Liver (tissue), 3 donors: ENCODE results near the gene VEGFA.

Experiments used
- EGR1 ChIP-seq, 2 donors: IDR thresholded peaks; 2 replicates each; pipeline ENCODE4 v1.6.1; 2016 to 2018; ENCODE audit warnings: antibody characterized with exemption in 2 of 2, low read depth in 2 of 2
- FOXA1 ChIP-seq: IDR thresholded peaks from 2 replicates; pipeline ENCODE4 v1.6.1; 2016; ENCODE audit warnings: antibody characterized with exemption
- HNF4G ChIP-seq: IDR thresholded peaks from 2 replicates; pipeline ENCODE4 v1.6.1; 2016; ENCODE audit warnings: antibody characterized with exemption
- JUND ChIP-seq, 2 donors: IDR thresholded peaks; 2 replicates each; pipeline ENCODE4 v1.6.1; 2016; ENCODE audit warnings: antibody characterized with exemption in 2 of 2
- RAD21 ChIP-seq, 2 donors: IDR thresholded peaks; 2 replicates each; pipeline ENCODE4 v1.6.1; 2016; ENCODE audit warnings: antibody characterized with exemption in 2 of 2, mild to moderate bottlenecking in 2 of 2
- RXRA ChIP-seq, 2 donors: IDR thresholded peaks; 2 replicates each; pipeline ENCODE4 v1.6.1; 2017 to 2018; ENCODE audit warnings: antibody characterized with exemption in 2 of 2, mild to moderate bottlenecking in 1 of 2
- SP1 ChIP-seq: IDR thresholded peaks from 2 replicates; pipeline ENCODE4 v1.6.1; 2018; ENCODE audit warnings: antibody characterized with exemption, mild to moderate bottlenecking
- TAF1 ChIP-seq: conservative IDR thresholded peaks from 2 replicates; pipeline ENCODE4 v1.6.1; 2016; ENCODE audit warnings: antibody characterized with exemption, mild to moderate bottlenecking
- YY1 ChIP-seq: IDR thresholded peaks from 2 replicates; pipeline ENCODE4 v1.6.1; 2016; ENCODE audit warnings: antibody characterized with exemption, mild to moderate bottlenecking
- TF ChIP-seq, protein P1 (sequence below): fragments of 150-350 bp; IDR thresholded peaks from 2 replicates; pipeline ENCODE4 v1.5.1; 2017; ENCODE audit warnings: improper control_type of control experiment, low read depth, low read length; ENCODE audit not compliant: missing input control
- TF ChIP-seq, protein P2 (sequence below): IDR thresholded peaks from 2 replicates; pipeline ENCODE4 v1.6.1; 2016; ENCODE audit warnings: antibody characterized with exemption, mild to moderate bottlenecking
- TF ChIP-seq, protein P3 (sequence below): IDR thresholded peaks from 2 replicates; pipeline ENCODE4 v1.6.1; 2016; ENCODE audit warnings: antibody characterized with exemption
- TF ChIP-seq, protein P4 (sequence below): IDR thresholded peaks from 2 replicates; pipeline ENCODE4 v1.6.1; 2016; ENCODE audit warnings: antibody characterized with exemption
- donor health status: healthy.
- donor health status: healthy.

DNA sequence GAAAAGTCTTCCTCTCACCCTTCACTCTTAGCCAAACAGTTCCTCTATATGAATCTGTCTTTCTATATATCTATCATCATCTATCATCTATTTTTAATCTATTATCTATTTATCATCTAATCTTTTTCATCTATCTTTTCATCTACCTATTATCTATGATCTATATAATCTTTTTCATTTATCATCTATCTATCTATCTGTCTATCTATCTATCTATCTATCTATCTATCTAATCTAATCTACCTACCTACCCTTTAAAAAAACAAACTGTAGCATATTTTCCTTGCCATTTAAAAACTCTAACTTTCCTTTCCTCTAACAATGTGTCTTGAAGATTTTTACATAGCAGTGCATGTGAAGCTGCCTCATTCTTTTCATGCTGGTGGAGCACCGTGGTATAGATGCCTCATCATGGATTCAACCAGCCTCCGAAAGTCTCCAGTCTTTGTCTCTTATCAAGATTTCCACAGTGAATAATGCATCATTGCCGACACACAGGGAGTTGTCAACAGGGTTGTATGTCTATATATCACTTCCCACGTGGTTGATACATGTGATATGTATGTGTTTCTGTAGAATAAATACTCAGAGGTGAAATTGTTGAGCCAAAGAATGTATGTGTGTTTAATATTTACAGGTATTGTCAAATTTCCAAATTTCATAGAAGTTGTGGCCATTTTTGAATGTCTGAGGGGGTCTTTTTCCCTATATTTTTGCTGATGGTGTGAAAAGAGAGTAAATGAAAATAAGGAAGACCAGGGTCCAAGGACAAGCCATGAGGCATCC, 51.3 kb downstream of the VEGFA start:
- TF ChIP-seq, protein P1, sequence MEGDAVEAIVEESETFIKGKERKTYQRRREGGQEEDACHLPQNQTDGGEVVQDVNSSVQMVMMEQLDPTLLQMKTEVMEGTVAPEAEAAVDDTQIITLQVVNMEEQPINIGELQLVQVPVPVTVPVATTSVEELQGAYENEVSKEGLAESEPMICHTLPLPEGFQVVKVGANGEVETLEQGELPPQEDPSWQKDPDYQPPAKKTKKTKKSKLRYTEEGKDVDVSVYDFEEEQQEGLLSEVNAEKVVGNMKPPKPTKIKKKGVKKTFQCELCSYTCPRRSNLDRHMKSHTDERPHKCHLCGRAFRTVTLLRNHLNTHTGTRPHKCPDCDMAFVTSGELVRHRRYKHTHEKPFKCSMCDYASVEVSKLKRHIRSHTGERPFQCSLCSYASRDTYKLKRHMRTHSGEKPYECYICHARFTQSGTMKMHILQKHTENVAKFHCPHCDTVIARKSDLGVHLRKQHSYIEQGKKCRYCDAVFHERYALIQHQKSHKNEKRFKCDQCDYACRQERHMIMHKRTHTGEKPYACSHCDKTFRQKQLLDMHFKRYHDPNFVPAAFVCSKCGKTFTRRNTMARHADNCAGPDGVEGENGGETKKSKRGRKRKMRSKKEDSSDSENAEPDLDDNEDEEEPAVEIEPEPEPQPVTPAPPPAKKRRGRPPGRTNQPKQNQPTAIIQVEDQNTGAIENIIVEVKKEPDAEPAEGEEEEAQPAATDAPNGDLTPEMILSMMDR: no peak
- TF ChIP-seq YY1 (no peak), RAD21 (IDR thresholded peaks at IDR 0.05) (no peak), EGR1 (IDR thresholded peaks at IDR 0.05; ENCODE audit: low read depth in 2 of 2) (no peak), FOXA1 (no peak), JUND (IDR thresholded peaks at IDR 0.05) (no peak), SP1 (no peak), TAF1 (no peak), HNF4G (no peak), RXRA (IDR thresholded peaks at IDR 0.05) (no peak)
- TF ChIP-seq, protein P2, sequence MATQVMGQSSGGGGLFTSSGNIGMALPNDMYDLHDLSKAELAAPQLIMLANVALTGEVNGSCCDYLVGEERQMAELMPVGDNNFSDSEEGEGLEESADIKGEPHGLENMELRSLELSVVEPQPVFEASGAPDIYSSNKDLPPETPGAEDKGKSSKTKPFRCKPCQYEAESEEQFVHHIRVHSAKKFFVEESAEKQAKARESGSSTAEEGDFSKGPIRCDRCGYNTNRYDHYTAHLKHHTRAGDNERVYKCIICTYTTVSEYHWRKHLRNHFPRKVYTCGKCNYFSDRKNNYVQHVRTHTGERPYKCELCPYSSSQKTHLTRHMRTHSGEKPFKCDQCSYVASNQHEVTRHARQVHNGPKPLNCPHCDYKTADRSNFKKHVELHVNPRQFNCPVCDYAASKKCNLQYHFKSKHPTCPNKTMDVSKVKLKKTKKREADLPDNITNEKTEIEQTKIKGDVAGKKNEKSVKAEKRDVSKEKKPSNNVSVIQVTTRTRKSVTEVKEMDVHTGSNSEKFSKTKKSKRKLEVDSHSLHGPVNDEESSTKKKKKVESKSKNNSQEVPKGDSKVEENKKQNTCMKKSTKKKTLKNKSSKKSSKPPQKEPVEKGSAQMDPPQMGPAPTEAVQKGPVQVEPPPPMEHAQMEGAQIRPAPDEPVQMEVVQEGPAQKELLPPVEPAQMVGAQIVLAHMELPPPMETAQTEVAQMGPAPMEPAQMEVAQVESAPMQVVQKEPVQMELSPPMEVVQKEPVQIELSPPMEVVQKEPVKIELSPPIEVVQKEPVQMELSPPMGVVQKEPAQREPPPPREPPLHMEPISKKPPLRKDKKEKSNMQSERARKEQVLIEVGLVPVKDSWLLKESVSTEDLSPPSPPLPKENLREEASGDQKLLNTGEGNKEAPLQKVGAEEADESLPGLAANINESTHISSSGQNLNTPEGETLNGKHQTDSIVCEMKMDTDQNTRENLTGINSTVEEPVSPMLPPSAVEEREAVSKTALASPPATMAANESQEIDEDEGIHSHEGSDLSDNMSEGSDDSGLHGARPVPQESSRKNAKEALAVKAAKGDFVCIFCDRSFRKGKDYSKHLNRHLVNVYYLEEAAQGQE: no peak
- TF ChIP-seq, protein P3, sequence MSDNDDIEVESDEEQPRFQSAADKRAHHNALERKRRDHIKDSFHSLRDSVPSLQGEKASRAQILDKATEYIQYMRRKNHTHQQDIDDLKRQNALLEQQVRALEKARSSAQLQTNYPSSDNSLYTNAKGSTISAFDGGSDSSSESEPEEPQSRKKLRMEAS: no peak
- TF ChIP-seq, protein P4, sequence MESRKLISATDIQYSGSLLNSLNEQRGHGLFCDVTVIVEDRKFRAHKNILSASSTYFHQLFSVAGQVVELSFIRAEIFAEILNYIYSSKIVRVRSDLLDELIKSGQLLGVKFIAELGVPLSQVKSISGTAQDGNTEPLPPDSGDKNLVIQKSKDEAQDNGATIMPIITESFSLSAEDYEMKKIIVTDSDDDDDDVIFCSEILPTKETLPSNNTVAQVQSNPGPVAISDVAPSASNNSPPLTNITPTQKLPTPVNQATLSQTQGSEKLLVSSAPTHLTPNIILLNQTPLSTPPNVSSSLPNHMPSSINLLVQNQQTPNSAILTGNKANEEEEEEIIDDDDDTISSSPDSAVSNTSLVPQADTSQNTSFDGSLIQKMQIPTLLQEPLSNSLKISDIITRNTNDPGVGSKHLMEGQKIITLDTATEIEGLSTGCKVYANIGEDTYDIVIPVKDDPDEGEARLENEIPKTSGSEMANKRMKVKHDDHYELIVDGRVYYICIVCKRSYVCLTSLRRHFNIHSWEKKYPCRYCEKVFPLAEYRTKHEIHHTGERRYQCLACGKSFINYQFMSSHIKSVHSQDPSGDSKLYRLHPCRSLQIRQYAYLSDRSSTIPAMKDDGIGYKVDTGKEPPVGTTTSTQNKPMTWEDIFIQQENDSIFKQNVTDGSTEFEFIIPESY: no peak
